Liver (tissue), 9 donors: ENCODE measurements around the gene RNU6-1. TPM values are rescaled to one million over a fixed set of nuclear protein-coding genes. Genes with fewer than 3 reads are reported as not detected.

Experiments
- DNase-seq: peaks from one replicate; pipeline ENCODE4 v3.0.0-alpha.2; 2017; ENCODE audit warnings: low spot score
- H3K27ac ChIP-seq, 2 donors: one replicate each; pipeline ENCODE4 v1.7.0; 2013; ENCODE audit warnings: inconsistent platforms in 2 of 2, low read length in 2 of 2, control low read depth in 1 of 2, low read depth in 1 of 2, mild to moderate bottlenecking in 1 of 2
- H3K27me3 ChIP-seq, 4 donors: one replicate each; pipeline versions ENCODE4 v1.6.1 to v1.7.0; 2013; ENCODE audit warnings: low read length in 3 of 4, inconsistent platforms in 1 of 4, mild to moderate bottlenecking in 1 of 4, moderate library complexity in 1 of 4; ENCODE audit not compliant: control insufficient read depth in 4 of 4, insufficient read depth in 4 of 4
- H3K36me3 ChIP-seq, 4 donors: one replicate each; pipeline versions ENCODE4 v1.6.1 to v1.7.0; 2013; ENCODE audit warnings: low read length in 3 of 4, mild to moderate bottlenecking in 3 of 4, low read depth in 1 of 4, moderate library complexity in 1 of 4; ENCODE audit not compliant: control insufficient read depth in 4 of 4, insufficient read depth in 3 of 4
- H3K4me1 ChIP-seq, 4 donors: one replicate each; pipeline versions ENCODE4 v1.6.1 to v1.7.0; 2013; ENCODE audit warnings: low read length in 3 of 4, mild to moderate bottlenecking in 3 of 4, moderate library complexity in 1 of 4; ENCODE audit not compliant: control insufficient read depth in 4 of 4, insufficient read depth in 4 of 4
- H3K4me3 ChIP-seq, 3 donors: one replicate each; pipeline versions ENCODE4 v1.6.1 to v1.7.0; 2013; ENCODE audit warnings: low read length in 3 of 3, control low read depth in 1 of 3, low read depth in 1 of 3, mild to moderate bottlenecking in 1 of 3
- H3K9ac ChIP-seq, 2 donors: one replicate each; pipeline ENCODE4 v1.7.0; 2013; ENCODE audit warnings: low read length in 2 of 2, mild to moderate bottlenecking in 2 of 2, moderate library complexity in 2 of 2, control low read depth in 1 of 2, low read depth in 1 of 2
- H3K9me3 ChIP-seq, 4 donors: one replicate each; pipeline versions ENCODE4 v1.6.1 to v1.7.0; 2013; ENCODE audit warnings: low read length in 3 of 4; ENCODE audit not compliant: control insufficient read depth in 4 of 4
- EGR1 ChIP-seq, 2 donors: IDR thresholded peaks; 2 replicates each; pipeline ENCODE4 v1.6.1; 2016 to 2018; ENCODE audit warnings: antibody characterized with exemption in 2 of 2, low read depth in 2 of 2
- FOXA1 ChIP-seq: IDR thresholded peaks from 2 replicates; pipeline ENCODE4 v1.6.1; 2016; ENCODE audit warnings: antibody characterized with exemption
- FOXA2 ChIP-seq: IDR thresholded peaks from 2 replicates; pipeline ENCODE4 v1.6.1; 2016; ENCODE audit warnings: antibody characterized with exemption
- GABPA ChIP-seq, 2 donors: IDR thresholded peaks in 1 of 2; conservative IDR thresholded peaks in 1 of 2; 2 replicates each; pipeline ENCODE4 v1.6.1; 2016; ENCODE audit warnings: antibody characterized with exemption in 2 of 2, mild to moderate bottlenecking in 1 of 2, moderate library complexity in 1 of 2
- HNF4A ChIP-seq, 2 donors: conservative IDR thresholded peaks; 2 replicates each; pipeline ENCODE4 v1.6.1; 2016; ENCODE audit warnings: antibody characterized with exemption in 2 of 2, mild to moderate bottlenecking in 2 of 2
- HNF4G ChIP-seq: IDR thresholded peaks from 2 replicates; pipeline ENCODE4 v1.6.1; 2016; ENCODE audit warnings: antibody characterized with exemption
- JUND ChIP-seq, 2 donors: IDR thresholded peaks; 2 replicates each; pipeline ENCODE4 v1.6.1; 2016; ENCODE audit warnings: antibody characterized with exemption in 2 of 2
- MAX ChIP-seq: IDR thresholded peaks from 2 replicates; pipeline ENCODE4 v1.6.1; 2016; ENCODE audit warnings: antibody characterized with exemption
- NR2F2 ChIP-seq: IDR thresholded peaks from 2 replicates; pipeline ENCODE4 v1.6.1; 2016; ENCODE audit warnings: antibody characterized with exemption
- RAD21 ChIP-seq, 2 donors: IDR thresholded peaks; 2 replicates each; pipeline ENCODE4 v1.6.1; 2016; ENCODE audit warnings: antibody characterized with exemption in 2 of 2, mild to moderate bottlenecking in 2 of 2
- SP1 ChIP-seq: IDR thresholded peaks from 2 replicates; pipeline ENCODE4 v1.6.1; 2018; ENCODE audit warnings: antibody characterized with exemption, mild to moderate bottlenecking
- TAF1 ChIP-seq: conservative IDR thresholded peaks from 2 replicates; pipeline ENCODE4 v1.6.1; 2016; ENCODE audit warnings: antibody characterized with exemption, mild to moderate bottlenecking
- YY1 ChIP-seq: IDR thresholded peaks from 2 replicates; pipeline ENCODE4 v1.6.1; 2016; ENCODE audit warnings: antibody characterized with exemption, mild to moderate bottlenecking
- WGBS: extraction: QIAGEN DNeasy Blood & Tissue Kit; methylation state at CpG from one replicate; pipeline ENCODE4 v1.1.7; 2013; 5-methylcytosine and 5-hydroxymethylcytosine counted together
- polyA plus RNA-seq, 2 donors: library from polyadenylated mRNA; stranded (reverse) in 1 of 2; unstranded in 1 of 2; fragments of 200-250 nt in 1 of 2; fragments of >200 nt in 1 of 2; fragmentation: Nextera tagmentation in 1 of 2; extraction: Ambion mirVana in 1 of 2; gene quantifications; one replicate each; pipeline versions ENCODE4 v1.2.1 to v1.2.3, GENCODE V29; 2013 to 2015
- total RNA-seq, 2 donors: library from RNA; depleted of rRNA; stranded (reverse); fragments of >200 nt; gene quantifications; one replicate each; pipeline ENCODE4 v1.2.3, GENCODE V29; 2014
- TF ChIP-seq, protein P1 (sequence below): fragments of 150-350 bp; IDR thresholded peaks from 2 replicates; pipeline ENCODE4 v1.5.1; 2017; ENCODE audit warnings: improper control_type of control experiment, low read depth, low read length; ENCODE audit not compliant: missing input control
- donor health status: healthy.
- donor health status: healthy.
- donor health status: healthy.
- donor health status: healthy.
- donor health status: healthy.

RNU6-1 gene
- total and polyA plus RNA-seq, 4 donors: not detected

DNA sequence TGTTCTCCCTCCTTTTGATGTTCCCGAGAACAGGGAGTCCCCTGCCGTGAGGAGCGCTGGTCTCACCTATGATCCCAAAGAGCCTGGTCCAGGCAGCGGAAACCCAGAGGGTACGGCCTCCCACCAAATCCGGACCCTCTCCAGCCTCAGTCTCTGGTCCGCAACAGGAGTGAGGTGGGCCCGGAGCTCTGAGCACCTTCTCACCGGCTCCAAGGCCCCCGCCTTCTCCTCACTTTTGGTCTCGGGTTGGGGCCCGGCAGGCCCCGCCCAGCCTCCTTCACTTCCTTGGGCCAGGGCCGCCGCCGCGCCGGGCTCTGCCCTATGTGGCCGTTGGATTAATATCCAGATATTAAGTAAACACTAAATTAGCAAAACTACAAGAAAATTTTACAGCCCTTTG is 20.2 kb downstream of the RNU6-1 start:
- H3K4me1 ChIP-seq: peaks cover 6 to 44% (median 15%) of the 10 kb centered on the region in 4 donors
- TF ChIP-seq SP1 (no peak), HNF4A (conservative IDR thresholded peaks at IDR 0.05) (no peak), HNF4G (no peak), RAD21 (IDR thresholded peaks at IDR 0.05) (no peak), EGR1 (IDR thresholded peaks at IDR 0.05; ENCODE audit: low read depth in 2 of 2) (no peak), MAX (no peak), TAF1 (no peak), YY1 (no peak)
- TF ChIP-seq, protein P1, sequence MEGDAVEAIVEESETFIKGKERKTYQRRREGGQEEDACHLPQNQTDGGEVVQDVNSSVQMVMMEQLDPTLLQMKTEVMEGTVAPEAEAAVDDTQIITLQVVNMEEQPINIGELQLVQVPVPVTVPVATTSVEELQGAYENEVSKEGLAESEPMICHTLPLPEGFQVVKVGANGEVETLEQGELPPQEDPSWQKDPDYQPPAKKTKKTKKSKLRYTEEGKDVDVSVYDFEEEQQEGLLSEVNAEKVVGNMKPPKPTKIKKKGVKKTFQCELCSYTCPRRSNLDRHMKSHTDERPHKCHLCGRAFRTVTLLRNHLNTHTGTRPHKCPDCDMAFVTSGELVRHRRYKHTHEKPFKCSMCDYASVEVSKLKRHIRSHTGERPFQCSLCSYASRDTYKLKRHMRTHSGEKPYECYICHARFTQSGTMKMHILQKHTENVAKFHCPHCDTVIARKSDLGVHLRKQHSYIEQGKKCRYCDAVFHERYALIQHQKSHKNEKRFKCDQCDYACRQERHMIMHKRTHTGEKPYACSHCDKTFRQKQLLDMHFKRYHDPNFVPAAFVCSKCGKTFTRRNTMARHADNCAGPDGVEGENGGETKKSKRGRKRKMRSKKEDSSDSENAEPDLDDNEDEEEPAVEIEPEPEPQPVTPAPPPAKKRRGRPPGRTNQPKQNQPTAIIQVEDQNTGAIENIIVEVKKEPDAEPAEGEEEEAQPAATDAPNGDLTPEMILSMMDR: no peak
- no peaks in the 10 kb centered on the region for H3K36me3 ChIP-seq
- H3K9me3 ChIP-seq: peaks cover 0 to 4% (median 0%) of the 10 kb centered on the region in 4 donors
- no peak overlapping the region for H3K4me3 ChIP-seq
- no peak overlapping the region for H3K9ac ChIP-seq
- WGBS: 19% methylated on average over 19 of the region's 19 CpGs
- peaks cover 16 to 25% (median 23%) of the 10 kb centered on the region in 4 donors for H3K27me3 ChIP-seq
- no peak for DNase-seq
- no peak overlapping the region for H3K27ac ChIP-seq

DNA sequence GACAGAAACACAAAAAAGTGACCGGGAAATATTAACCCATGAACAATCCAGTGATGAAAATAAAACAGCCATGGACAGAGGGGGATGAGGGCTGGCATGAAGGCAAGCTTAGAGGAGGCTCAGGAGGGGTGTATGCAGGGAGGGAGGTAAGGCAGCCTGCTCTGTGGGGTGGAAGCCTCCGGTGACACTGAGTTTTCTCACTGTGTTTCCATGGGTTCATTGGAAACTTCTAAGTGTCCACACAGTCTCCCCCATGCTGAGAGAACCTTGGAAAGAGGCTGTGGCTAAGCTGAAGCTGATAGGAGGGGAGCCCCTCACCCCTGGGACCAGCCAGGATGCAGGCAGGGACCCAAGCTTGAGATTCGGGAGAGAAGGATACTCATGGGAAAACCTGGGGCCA is 21.4 kb downstream of the RNU6-1 start:
- DNase-seq: no peak
- Histone ChIP-seq H3K9me3 (peaks cover 0 to 4% (median 0%) of the 10 kb centered on the region in 4 donors), H3K27me3 (peaks cover 12 to 20% (median 18%) of the 10 kb centered on the region in 4 donors), H3K4me1 (peaks cover 6 to 36% (median 13%) of the 10 kb centered on the region in 4 donors), H3K36me3 (no peaks in the 10 kb centered on the region), H3K9ac (no peak overlapping the region), H3K27ac (no peak overlapping the region), H3K4me3 (no peak overlapping the region)
- WGBS: 87% methylated on average over 3 of the region's 3 CpGs
- TF ChIP-seq NR2F2 (no peak), HNF4A (conservative IDR thresholded peaks at IDR 0.05) (no peak), FOXA1 (no peak), JUND (IDR thresholded peaks at IDR 0.05) (no peak)

- peaks cover 0 to 12% (median 11%) of the 10 kb centered on the region in 4 donors for H3K27me3 ChIP-seq
- DNase-seq: no peak
- H3K4me3 ChIP-seq: no peak overlapping the region
- no peak overlapping the region for H3K9ac ChIP-seq
- 93% methylated on average over 3 of the region's 3 CpGs for WGBS
- no peak overlapping the region for H3K27ac ChIP-seq
- peaks cover 0 to 4% (median 0%) of the 10 kb centered on the region in 4 donors for H3K9me3 ChIP-seq
- no peaks in the 10 kb centered on the region for H3K36me3 ChIP-seq
- peaks cover 0 to 20% (median 4%) of the 10 kb centered on the region in 4 donors for H3K4me1 ChIP-seq
- TF ChIP-seq JUND (IDR thresholded peaks at IDR 0.05): no peak
Measured at GRCh38 chr15:67816668-67817067, 23.2 kb downstream of the RNU6-1 start.

GRCh38 chr15:67815036-67815592 is 24.7 kb downstream of the RNU6-1 start:
- WGBS: 93% methylated on average over 5 of the region's 5 CpGs
- Histone ChIP-seq H3K9me3 (peaks cover 0 to 4% (median 0%) of the 10 kb centered on the region in 4 donors), H3K9ac (no peak overlapping the region), H3K4me1 (peaks cover 0 to 5% (median 0%) of the 10 kb centered on the region in 4 donors), H3K27ac (no peak overlapping the region), H3K27me3 (peaks cover 0 to 5% (median 2%) of the 10 kb centered on the region in 4 donors), H3K36me3 (no peaks in the 10 kb centered on the region), H3K4me3 (no peak overlapping the region)
- TF ChIP-seq MAX (no peak), GABPA (IDR thresholded peaks at IDR 0.05 in 1 of 2, conservative IDR thresholded peaks at IDR 0.05 in 1 of 2) (no peak), SP1 (no peak), FOXA2 (no peak)
- no peak for DNase-seq
